ENCODE measurements around the gene SLX4.

The SLX4 gene

DNA sequence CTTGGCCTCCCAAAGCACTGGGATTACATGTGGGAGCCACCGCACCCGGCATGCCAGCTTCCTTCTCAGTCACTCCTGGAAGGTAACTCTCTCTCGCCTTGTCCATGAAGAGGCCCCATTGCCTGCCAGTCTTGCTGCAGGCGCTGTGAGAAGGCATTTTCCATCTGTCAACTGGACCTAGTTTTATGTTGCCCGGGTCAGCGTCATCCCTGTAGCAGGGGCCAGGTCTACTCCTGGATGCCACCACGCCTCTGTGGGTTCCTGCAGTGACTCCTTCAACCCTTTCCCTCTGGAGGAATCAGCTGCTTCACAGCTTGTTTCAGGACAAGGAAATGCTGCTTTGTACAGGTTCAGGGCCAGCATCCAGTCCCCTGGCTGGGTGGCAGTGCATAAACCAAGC, 31.6 kb downstream of the SLX4 start:
- DNase-seq, result no peak

DNA sequence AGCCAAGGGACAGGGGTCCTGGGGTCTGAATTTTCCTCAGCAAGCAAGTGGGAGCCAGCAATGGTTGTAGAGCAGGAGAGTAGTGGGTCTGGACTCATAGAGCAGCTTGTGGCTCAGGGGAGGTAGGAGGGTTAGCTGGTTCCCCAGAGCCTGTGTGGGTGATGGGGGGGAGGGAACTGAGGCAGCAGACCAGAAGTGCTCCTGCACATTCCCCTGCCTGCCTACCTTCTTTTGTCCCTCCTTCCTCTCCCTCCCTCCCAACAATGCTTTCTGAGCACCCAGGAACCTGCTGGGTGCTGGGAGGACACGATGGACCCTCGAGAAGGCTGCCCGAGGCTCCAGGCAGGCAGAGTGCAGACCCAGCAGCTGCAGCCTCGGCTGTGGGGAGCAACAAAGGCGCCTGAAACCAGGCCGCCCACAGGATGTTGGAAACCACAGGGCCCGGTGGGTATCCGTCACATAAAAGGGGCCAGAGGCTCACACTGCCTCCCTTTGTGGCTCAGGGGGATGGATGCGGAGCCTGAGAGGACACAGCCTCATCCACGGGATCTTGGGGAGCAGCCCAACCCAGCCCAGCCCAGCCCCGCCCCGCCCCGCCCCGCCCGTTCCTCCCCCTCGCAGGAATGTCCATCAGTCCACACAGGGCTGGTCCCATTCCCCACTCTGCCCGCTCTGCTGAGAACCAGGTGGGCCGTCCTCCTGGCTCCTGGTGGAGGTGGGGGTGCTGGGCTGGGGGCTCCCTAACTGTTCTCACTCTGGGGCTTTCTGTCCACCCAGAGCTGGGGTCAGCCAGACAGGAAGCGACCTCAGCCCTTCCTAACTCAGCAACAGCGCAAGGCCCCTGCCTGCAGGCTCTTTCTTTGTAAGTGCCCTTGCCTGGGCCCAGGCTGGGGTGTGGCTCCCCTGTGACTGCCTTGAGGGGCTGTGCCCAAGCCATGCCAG, 32.5 kb downstream of the SLX4 start:
- DNase-seq, result no peak

DNA sequence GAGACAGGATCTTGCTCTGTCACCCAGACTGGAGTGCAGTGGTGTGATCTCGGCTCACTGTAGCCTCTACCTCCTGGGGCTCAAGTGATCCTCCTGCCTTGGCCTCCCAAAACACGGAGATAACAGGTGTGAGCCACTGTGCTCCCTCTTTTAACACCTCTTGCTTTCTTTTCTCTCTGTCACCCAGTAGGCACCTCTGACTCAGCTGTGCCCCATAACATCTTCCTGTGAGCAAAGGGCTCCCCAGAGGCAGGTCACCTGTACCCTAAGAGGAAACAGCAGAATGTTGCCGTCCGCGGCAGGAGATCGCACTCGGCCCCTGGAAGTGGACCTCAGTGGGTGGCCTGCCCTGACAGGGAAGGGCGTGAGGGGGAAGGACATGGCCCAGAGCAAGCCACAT, 33.3 kb downstream of the SLX4 start:
- DNase-seq, result no peak

DNA sequence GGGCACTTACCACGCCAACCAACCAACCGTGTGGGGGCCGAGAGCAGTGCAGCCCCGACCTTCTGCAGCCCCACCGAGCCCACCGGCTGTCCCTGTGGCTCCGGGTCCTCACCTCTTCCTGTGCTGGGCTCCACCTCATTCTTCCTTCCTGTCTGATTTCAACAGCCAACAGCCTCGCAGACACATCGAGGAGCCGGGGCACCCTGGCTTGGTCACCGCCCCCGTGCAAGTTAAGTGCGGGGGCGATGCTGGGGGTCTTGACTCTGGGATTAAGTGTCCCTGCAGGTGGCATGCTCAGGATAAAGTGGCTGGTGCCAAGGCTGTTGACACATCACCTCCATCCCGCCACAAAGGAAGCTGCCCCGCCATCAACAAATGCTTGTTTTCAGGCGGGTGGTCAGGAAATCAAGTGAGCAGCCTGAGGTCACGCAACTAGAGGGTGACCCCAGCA, 34.1 kb downstream of the SLX4 start, which contains the start of gene NLRC3:
Gene NLRC3, minus strand, starts transcription at position 102 of the 451 bp plus-strand sequence. CDS start 12,367 bp downstream, outside the sequence.
- DNase-seq, result peak; percentile 12 to 42

DNA sequence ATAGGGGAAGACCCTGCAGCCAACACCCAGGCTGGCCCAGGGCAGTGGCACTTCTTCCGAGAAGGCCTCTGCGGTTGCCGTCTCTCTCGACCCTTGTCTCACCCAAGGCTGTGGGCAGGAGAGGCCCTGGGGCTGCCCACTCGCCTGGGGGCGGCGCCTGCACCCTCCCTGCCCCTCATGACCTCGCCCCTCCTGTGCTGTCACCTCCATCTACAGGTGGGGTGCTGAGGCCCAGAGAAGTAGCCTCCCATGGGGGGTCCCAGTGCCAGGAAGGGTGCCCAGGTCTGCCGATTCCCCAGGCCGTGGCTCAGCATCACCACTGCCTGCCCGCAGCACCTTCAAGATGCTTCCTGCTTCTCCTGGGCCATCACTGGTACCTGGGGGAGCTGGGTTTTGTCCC, 35.2 kb downstream of the SLX4 start:
- no peak for DNase-seq

DNA sequence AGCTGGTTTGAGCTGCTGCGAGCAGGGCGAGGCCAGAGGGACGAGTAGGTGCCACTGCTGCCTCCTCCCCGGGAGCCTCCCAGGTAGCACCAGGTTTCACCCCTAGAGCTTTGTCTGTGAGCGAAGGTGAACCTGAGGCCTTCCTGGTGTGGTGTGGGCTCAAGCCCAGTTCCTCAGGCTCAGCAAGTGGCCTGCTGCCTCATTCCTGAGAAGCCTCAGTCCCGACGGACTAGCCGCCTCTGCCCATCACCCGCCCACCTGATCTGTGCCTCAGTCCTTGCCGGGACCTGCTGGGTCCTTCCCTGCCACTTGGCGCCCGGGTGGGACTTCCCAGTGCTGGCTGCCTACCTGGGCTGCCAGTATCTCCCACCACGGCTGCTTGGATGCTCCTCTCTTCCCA, 35.9 kb downstream of the SLX4 start:
- no peak for DNase-seq

DNA sequence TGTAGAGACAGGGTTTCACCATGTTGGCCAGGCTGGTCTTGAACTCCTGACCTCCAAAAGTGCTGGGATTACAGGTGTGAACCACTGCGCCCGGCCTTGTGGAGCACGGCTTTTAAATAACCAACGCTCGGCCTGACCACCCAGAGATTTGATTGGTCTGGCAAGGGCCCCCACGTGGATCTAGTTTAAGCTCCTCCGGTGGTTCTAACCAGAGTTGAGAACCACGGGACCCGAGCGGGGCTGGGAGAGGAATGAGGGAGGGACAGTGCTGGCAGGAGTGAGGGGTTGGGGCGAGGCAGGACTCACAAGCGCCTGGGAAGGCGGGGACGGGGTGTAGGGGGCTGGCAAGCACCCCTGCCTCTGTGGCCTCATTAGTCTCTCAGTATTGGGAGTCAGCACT, 37.2 kb downstream of the SLX4 start:
- DNase-seq, result no peak

DNA sequence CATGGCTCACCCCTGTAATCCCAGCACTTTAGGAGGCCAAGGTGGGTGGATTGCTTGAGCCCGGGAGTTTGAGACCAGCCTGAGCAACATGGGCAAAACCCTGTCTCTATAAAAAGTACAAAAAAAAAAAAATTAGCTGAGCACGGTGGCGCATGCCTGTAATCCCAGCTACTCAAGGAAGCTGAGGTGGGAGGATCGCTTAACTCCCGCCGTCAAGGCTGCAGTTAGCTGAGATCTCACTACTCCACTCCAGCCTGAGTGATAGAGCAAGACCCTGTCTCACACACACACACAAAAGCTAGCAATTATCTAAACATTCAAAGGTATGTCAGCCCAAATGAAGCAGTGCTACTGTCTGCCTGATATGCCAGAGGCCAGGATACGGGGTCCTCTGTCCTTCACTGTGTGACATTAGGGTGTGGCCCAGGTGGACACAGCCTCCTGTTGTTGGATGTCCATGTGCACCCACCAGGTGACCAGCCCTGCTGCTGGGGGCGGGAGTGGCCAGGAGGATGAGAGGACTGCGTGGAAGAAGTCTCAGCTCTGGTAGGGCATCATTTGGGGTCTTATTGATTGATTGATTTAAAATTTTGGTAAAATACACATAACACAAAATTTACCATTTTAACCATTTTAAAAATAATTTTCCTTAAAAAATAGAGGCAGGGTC, 38.1 kb downstream of the SLX4 start:
- DNase-seq, result no peak

DNA sequence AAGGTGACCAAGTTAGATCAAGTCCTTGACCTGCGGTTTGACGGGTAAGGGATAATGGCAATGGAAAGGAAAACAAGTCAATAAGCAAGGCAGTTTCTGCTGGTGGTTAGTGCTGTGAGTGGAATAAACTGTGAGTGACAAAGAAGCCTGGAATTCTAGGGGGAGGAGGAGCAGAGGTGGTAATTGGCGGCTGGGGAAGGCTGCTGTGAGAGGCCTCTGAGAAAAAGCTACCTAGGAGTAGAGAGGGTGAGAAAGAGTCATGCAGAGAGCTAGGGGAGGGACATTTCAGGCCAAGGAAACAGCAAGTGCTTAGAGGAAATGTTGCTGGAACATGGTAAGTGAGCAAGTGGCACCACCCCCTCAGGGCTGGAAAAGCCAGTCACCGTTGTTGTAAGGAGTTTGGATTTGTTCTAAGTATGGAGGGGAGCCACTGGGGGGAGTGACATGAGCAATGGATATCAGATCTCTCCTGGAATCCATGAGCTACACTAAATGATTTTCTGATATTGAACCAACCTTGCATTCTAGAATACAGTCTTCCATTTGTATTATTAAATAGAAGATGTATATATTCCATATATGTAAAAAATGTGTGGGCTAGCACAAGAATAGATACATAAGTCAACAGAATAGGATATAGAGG, 40.9 kb downstream of the SLX4 start:
- DNase-seq, result no peak

DNA sequence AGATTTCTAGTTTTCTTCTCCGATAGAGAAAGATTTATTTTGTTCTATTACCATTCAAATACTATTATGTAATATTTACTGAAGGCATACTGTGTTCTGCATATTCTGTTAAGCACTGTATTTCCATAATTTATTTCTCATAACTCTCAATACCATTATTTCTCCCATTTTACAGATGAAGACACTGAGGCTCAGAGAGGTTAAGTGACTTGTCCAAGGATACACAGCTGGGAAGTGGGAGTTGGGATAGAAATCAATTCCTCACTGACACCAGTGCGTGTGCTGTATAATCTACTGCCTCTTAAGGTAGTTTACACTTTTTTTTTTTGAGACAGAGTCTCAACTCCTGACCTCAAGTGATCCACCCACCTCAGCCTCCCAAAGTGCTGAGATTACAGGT, 41.6 kb downstream of the SLX4 start:
- DNase-seq, result no peak

DNA sequence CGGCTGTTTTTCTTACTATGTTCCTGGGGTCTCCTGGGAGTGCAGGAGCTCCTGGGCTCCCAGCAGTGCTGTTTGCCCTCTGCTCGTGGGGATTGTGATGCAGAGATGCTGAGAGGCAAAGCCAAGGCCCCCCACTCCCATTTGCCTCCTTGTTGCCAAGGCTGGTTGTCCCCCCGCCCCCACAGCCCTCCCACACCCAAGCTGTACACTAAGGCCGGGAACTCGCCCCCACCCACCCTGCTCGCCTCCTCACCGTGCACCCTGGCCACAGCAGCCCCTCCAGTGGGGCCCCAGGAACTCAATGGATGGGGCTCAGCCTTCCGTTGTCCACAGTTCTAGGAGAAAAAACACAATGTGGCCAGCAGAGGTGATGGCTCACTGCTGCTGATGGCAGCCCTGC, 44.4 kb downstream of the SLX4 start:
- DNase-seq, result no peak

DNA sequence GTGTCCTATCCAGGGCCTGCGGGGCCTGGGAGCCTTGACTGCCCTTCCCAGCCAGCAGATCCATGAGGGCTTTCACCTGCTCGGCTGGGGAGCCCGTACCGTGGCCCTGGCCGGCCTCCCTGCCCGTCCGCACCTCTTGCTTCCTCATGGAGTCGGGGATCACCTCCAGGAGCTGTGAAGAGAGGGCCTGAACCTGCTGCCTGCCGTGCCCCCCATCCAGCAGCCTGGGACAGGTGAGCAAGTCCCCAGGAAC, 46.6 kb downstream of the SLX4 start:
- DNase-seq, result no peak

DNA sequence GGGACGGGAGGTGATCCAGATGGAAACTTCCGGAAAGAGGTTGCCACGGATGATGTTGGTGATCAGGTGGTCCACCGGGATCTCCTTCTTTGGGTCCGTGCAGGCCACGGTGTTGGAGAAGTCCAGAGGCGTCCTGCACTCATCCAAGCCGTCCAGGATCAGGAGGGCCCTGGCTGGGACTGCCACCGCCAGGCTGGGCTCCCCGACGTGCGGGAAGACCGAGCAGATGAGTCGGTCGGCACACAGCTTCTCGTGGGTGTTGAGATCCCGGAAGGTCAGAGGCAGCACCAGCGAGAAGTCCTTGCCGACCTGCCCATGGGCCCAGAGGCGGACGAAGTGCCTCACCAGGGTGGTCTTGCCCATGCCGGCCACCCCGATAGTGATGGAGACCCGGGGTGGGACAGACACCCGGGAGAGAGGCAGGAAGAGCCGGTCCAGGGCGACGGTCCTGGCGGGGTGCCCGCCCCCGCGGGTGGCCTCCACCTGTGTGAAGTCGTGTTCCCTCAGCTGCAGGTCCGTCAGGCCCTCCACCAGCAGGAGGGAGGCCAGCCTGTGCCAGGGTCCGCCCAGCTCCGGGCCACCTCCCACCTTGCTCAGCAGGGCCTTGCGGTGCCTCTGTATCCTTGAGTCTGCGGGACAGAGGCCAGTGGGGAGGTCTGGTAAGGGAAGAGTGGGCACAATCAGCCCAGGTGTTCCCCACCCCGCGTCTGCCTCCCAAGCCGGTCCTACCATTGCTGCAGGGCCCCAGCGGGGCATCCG, 47.1 kb downstream of the SLX4 start:
- no peak for DNase-seq

DNA sequence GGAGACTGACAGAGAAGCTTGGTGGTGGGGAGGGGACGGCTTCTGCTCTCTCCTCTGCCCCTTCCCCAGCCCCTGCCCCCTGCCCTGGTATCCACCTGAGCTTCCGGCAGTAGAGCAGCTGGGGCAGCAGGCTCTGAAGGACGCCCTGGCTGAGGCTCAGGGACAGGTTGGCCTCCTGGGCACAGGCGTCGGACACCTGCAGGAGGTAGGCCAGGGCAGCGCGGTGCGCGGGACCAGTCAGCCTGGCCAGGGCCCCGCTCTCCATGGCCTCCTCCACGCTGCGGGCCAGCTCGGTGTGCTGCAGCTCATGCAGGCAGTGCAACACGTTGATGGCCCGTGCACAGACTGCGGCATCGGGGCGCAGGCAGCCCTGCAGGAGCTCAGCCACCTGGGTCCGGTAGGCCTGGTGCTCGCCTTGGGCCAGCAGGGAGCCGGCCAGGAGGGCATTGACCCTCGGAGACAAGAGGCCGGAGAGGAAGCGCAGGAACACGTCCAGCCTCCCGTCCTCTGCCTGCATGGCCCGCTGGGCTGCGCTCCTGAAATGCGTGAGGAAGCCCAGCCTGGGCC, 48.4 kb downstream of the SLX4 start:
- DNase-seq, result no peak

DNA sequence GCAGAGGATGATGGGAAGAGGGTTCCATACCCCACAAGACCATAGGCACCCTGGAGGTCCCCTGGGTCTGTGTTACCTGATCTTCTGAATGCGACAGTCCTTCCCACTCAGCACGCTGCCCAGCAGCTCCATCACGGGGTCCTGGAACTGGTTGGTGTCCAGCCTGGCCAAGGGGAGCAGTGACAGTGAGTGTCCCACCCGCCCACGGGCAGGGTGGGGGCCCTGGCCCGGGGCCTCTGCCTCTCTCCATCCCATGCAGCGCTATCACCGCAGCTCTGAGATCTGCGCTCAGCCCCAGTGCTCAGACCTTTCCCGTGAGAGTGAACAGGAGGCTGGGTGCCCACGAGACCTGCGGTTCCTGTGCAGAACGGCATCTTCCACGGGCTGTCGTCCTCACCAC, 49.8 kb downstream of the SLX4 start:
- no peak for DNase-seq

DNA sequence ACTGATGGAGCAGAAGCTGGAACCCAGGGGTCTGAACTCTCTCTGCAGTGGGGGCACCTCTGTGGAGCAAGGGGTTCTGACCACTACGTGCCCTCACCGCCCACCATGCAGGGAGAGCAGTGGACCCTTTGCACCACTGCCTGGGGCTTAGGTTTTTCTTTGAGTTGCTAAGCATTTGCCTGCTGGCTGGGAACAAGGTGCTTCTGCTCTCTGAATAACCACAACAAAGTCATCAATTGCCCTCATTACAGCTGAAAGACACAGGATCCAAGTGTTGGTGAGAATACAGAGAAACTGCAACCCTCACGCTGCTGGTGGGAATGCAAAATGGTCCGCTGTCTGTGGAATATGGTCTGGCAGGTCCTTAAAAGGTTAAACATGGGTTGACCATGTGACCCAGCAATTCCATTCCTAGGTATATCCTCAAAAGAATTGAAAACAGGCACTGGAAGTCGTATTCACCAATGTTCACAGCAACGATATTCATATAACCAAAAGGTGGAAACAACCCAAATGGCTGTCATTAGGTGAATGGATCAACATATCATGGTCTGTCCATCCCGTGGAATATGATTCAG, 57.0 kb downstream of the SLX4 start:
- no peak for DNase-seq

DNA sequence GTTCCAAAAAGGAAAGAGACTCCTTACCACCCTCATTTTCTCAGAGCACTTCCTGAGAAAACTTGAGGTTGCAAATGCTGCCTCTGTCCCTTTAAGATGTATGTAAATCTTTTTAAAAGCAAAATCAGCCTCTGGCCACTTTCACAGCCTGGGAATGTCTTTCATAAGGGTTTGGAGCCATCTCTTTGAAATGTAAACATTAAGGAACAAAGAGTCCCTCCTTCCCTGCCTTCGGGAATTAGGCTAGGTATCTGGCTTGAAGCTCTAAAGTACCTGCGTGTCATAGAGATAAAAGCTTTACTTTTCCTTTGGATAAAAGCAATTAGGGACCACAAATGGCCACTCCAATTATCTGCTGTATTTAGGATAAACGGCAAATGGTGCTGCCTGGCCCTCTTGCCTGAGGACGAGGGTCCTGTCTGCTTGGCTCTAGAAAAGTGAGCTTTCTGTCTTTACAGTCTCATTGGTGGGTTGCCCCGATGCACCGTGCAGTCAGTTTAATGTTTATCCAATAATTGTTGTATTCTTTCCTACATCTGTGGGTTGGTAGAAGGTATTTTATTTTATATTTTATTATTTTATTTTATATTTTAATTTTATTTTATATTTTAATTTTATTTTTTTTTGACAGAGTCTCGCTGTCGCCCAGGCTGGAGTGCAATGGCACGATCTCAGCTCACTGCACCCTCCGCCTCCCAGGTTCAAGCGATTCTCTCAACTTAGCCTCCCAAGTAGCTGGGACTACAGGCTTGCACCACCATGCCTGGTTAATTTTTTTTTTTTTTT, 58.1 kb downstream of the SLX4 start:
- no peak for DNase-seq

DNA sequence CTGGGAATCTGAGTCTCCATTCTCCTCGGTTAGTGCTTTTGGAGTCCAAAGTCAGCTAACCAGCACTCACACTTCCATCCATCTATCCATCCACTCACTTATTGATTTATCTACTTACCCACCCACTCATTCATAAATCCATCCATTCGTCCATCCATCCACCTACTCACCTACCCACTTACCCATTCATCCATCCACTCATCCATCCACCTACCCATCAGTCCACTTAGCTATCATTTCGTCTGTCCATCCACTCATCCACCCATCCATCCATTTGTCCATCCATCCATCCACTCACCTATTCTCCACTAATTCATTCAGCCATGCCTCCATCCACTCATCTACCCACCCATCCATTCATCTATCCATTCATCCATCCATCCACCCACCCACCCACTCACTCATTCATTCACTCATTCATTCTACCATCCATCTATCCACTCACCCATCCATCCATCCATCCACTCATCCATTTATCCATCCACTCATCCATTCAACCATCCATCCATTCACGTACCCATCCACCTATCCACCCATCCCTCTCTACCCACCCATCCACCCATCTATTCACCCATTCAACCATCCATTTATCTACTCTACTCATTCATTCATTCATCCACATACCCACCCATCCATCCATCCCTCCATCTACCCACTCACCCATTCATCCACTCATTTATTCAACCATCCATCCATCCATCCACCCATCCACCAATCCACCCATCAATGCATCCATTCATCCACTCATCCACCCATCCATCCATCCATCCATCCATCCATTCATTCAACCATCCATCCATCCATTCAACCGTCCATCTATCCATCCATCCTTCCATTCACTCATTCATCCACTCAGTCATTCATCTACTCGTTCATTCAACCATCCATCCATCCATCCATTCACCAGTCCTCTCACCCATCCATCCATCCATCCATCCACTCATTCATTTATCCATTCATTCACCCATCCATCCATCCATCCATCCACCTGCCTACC, 60.3 kb downstream of the SLX4 start:
- no peak for DNase-seq

DNA sequence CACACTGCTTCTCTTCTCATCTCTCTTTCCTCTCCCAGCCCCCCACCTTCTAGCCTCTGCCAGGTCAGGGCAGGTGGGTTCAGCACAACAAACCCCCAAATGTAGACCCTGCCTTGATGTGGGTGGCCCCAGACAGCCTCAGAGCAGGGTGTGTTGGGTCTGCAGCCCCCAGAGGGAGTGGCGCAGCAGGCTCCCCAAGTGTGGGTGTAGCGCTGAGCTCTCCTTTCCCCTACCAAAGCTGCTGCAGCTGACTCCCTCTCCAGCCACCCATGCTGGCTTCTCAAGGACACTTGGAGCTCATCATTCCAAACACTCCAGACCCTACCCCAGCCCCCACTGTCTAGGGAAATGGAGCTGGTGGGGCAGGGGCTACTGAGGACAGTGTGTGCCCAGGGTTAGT, 61.5 kb downstream of the SLX4 start:
- no peak for DNase-seq

DNA sequence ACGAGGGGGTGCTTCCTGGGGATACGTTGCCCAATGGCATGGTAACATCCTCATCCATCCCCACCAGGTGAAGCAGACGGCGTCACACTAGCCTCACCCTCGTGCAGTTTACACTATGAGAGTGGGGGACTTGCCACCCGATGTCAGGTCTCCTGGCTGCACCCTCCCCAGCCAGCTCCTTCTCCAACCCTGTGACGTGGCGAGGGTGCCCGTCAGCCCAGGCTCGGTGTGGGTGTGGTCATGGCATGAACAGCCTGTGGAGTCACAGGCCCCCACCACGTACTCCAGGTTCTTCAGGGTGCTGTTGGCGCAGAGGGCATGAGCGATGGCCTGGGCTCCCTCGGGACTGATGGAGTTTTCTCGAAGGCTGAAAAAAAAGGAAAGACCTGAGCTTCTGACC, 62.5 kb downstream of the SLX4 start:
- DNase-seq, result no peak
